GM18907 (cell line): ENCODE data around the gene PYGO2.
"Not testable (repeated sequence)": the region's sequence is repeated elsewhere in the genome, so short reads cannot be mapped to it uniquely, and the experiment has no call there.

Source experiments
- ATAC-seq: cut with Tn5 transposase; IDR thresholded peaks from one replicate; pipeline ENCODE4 v1.9.1; 2021; ENCODE audit warnings: mild to moderate bottlenecking, moderate library complexity; ENCODE audit not compliant: unreplicated experiment

PYGO2 gene

GRCh38 chr1:155000411-155000725, 38.8 kb upstream of the PYGO2 start:
- no peak for ATAC-seq

DNA sequence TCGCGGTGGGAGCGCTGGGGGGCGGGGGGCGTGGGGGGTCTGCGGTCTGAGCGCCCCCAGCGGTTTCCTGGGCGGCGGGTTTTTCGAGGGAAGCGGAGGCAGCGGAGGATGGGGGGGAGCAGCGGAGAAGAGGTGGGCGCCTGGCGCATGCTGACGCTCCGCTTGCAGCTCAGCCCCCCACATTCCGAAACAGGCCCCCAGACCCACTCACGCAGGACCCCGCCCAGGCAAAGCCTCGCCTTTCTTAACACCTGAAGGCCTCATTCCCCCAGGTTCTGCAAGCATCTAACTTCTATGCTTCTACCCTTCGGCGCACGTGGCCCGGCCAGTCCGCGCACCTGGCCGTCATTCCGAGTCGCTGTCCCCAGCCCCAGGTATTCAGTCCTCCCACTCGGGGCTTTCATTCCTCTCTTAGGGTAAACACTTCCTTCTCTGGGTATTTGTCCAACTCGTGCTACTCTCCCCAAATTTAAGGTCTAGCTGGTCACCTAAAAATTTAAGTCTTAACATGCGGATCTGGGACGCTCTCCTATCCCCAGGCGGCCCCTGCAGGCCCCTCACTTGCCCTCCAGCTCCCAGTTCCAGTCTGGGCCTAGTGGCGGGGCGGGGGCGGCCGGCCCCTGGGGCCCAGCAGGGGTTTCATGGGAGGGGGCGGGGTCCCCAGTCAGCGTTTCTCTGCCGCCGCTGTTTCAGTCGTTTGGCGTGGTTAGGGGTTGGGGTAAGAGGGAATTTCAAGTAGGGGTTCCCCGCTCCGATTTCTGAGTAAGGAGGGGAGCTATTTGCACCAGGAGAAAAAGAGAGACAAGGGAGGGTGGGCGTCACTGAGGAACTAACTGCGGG, 38.2 kb upstream of the PYGO2 start:
- no peak for ATAC-seq

GRCh38 chr1:154998818-154999570, 37.4 kb upstream of the PYGO2 start:
- ATAC-seq, result no peak

GRCh38 chr1:154998201-154998780, 36.7 kb upstream of the PYGO2 start:
- no peak for ATAC-seq

- ATAC-seq, result no peak
Observed at GRCh38 chr1:154996966-154997701, 35.6 kb upstream of the PYGO2 start.

GRCh38 chr1:154995301-154995983, 33.9 kb upstream of the PYGO2 start:
- ATAC-seq, result not testable (repeated sequence)

DNA sequence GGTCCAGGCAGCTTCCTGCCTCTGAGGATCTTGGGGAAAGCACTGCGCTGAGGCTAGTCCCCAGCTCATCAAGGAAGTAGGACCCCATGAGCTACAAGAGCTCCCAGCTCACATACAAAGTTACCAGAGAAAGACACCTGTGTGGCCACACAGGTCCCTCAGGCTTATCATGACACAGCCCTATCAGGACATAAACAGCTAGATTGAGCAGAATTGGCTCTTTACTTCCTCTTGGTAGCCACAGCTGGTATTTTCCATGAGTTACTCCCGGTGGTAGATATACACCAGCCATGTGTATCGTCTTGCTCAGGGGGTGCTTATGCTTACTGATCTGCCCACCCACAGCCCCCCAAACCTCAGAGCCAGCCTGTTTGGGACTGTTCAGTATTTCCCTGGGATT, 33.0 kb upstream of the PYGO2 start:
- no peak for ATAC-seq

GRCh38 chr1:154994269-154994587, 32.6 kb upstream of the PYGO2 start:
- no peak for ATAC-seq

DNA sequence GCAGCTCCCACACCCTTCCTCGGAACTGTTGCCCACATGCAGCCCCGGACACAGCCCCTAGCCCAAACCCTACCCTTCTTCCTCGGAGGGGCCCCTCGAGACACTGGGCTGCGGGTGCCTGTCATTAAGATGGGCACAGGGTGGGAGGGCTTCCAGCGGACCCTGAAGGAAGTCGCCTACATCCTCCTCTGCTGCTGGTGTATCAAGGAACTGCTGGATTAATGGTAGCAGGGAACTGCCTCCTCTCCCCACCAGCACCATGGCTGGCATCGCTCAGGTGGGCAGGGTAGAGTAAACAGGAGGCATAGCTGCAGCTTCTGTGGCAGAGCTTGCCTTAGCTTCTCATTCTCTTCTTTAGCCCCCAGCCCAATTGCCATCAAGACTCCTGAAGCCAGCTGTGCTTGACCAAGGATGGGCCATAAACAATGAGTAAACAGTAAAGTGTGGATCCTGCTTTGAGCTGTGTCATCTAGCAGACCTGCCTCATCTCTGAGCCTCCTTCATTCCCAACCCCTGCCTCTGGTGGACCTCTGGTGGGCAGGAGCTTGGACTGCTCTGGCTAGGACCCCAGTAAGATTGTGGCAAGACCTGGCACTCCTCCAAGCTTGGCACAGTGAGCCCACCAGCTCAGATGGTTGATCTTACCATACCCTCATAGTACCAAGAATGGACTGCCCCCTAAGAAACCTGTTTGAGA, 32.1 kb upstream of the PYGO2 start, which contains the start of gene LENEP:
Gene LENEP, plus strand, starts transcription at position 15 of the 697 bp plus-strand sequence. Its CDS starts 22 bp downstream, at position 37.
- no peak for ATAC-seq

GRCh38 chr1:154992721-154993571, 31.4 kb upstream of the PYGO2 start:
- no peak for ATAC-seq

DNA sequence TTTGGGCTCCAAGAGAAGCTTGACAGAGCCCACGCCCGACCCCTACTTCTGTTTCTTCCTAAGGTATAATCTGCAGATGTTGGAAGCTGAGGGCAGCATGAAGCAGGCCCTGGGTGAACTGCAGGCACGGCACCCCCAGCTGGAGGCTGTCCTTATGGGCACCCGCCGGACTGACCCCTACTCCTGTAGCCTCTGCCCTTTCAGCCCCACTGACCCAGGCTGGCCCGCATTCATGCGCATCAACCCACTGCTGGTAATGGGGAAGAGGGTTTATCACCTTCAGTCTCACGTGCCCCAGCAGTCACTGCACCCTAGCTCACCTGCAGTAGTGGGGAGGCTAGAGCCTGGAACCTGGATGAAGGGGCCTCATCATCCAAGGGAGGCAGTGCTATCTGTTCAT, 28.7 kb upstream of the PYGO2 start:
- no peak for ATAC-seq

GRCh38 chr1:154989195-154989860, 27.7 kb upstream of the PYGO2 start:
- ATAC-seq, result no peak

DNA sequence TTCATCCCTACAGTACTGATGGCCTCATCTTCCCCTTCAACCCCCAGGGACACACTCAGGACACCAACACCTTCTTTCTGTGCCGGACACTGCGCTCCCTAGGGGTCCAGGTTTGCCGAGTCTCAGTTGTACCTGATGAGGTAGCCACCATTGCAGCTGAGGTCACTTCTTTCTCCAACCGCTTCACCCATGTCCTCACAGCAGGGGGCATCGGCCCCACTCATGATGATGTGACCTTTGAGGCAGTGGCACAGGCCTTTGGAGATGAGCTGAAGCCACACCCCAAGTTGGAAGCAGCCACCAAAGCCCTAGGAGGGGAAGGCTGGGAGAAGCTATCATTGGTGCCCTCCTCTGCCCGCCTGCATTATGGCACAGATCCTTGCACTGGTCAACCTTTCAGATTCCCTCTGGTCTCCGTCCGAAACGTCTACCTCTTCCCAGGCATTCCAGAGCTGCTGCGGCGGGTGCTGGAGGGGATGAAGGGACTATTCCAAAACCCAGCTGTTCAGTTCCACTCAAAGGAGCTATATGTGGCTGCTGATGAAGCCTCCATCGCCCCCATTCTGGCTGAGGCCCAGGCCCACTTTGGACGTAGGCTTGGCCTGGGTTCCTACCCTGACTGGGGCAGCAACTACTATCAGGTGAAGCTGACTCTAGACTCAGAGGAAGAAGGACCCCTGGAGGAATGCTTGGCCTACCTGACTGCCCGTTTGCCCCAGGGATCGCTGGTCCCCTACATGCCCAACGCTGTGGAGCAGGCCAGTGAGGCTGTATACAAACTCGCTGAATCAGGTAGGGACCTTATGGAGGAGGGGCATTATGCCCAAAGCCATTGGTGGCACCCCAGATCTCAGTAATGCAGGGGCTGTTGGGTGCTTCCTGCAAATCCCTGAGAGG, 26.7 kb upstream of the PYGO2 start:
- no peak for ATAC-seq

DNA sequence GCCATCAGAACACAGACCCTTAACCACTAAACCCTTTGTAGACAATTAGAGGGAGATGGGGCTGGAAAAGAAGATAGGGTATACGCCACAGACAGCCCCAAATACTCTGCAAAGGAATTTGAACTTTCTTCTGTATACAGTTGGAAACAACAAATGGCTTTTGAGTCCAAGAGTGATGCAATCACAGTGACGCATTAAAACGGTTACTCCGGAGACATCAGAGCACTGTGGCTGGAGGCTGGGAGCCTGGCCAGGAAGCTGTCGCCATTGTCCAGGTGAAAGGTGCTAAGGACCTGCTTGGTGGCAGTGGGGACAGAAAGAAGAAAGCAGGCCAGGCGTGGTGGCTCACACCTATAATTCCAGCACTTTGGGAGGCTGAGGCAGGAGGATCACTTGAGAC, 25.7 kb upstream of the PYGO2 start:
- no peak for ATAC-seq

DNA sequence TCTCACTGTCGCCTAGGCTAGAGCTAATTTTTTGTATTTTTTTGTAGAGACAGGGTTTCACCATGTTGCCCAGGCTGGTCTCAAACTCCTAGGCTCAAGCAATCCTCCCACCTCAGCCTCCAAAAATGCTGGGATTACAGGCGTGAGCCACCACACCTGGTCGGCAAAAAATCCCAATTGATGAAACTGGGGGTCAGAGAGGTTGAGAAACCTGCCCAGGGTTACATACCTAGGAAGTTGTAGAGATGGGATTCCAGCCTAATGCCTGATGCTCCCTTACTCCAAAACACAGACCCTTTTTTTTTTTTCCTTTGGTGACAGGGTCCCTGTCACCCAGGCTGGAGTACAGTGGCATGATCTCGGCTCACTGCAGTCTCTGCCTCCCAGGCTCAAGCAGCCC, 25.2 kb upstream of the PYGO2 start:
- not testable (repeated sequence) for ATAC-seq

DNA sequence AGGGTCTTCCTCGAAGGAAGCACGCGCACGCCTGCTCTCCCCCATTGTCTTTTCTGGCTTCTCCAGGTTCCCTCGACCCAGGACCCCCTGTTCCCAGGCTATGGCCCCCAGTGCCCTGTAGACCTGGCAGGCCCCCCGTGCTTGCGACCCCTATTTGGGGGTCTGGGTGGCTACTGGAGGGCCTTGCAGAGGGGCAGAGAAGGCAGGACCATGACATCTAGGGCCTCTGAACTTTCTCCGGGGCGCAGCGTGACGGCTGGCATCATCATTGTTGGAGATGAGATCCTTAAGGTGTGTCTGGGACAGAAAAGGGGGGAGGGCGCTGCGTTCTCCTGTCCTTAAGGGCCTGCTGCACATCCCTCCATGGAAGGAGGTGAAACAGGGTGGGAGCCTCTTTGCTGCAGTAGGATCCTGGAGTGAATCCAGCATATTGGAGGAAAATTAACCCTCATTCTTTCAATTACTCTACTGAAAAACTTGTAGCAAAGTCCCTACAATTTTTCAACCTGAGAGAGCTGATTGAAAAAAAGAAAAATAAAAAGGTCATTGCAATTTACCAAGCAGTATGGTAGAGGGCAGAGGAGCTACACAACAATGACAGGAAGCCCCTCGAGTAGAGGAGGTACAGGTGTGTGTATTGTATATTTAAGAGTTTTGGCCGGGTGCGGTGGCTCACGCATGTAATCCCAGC, 22.3 kb upstream of the PYGO2 start:
- ATAC-seq, result no peak
